ENCODE data around the gene ZDHHC11.
"Not testable (repeated sequence)": the region's sequence is repeated elsewhere in the genome, so short reads cannot be mapped to it uniquely, and the experiment has no call there.

GRCh38 chr5:782356-782755 is 68.4 kb downstream of the ZDHHC11 start:
- not testable (repeated sequence) for TF ChIP-seq CTCF, POLR2AphosphoS5, POLR2A (IDR thresholded peaks at IDR 0.05)
